Measurements from ENCODE around the gene CT55. TPM values are rescaled to one million over a fixed set of nuclear protein-coding genes. Genes with fewer than 3 reads are reported as not detected.

Gene CT55
- total RNA-seq, 2 donors from 2014 or later = 0.24 TPM; not detected in 1

- DNase-seq = no peak
- Histone ChIP-seq H3K4me3 (ENCODE audit: low read length) (no peak overlapping the region), H3K9me3 (ENCODE audit: control insufficient read depth, low read length) (no peaks in the 10 kb centered on the region), H3K9ac (ENCODE audit: extremely low read depth, low read length, poor library complexity, severe bottlenecking) (no peak overlapping the region), H3K27ac (ENCODE audit: low read depth, low read length) (no peak overlapping the region), H3K27me3 (ENCODE audit: control insufficient read depth, insufficient read depth, low read length, poor library complexity, severe bottlenecking) (no peaks in the 10 kb centered on the region), H3K36me3 (ENCODE audit: control insufficient read depth, insufficient read depth, low read length) (no peaks in the 10 kb centered on the region), H3K4me1 (ENCODE audit: control insufficient read depth, insufficient read depth, low read length) (no peaks in the 10 kb centered on the region)
- 100% methylated on average over 1 of the region's 3 CpGs; no CpG with 5 or more reads in 1 of the 2 experiments for WGBS, 2 experiments (ENCODE audit: insufficient coverage in 1 of 2, insufficient read length in 1 of 2)
- Mint-ChIP-seq H3K27ac (no peak overlapping the region), H3K9me3 (peaks cover 64% of the 10 kb centered on the region), H3K4me3 (no peak overlapping the region), H3K36me3 (ENCODE audit: low read depth) (no peaks in the 10 kb centered on the region), H3K4me1 (no peaks in the 10 kb centered on the region), H3K27me3 (ENCODE audit: insufficient read depth) (no peaks in the 10 kb centered on the region)
- no peak for TF ChIP-seq CTCF (conservative IDR thresholded peaks at IDR 0.05)
Measured at GRCh38 chrX:135191838-135192237, 20.6 kb upstream of the CT55 start.

DNA sequence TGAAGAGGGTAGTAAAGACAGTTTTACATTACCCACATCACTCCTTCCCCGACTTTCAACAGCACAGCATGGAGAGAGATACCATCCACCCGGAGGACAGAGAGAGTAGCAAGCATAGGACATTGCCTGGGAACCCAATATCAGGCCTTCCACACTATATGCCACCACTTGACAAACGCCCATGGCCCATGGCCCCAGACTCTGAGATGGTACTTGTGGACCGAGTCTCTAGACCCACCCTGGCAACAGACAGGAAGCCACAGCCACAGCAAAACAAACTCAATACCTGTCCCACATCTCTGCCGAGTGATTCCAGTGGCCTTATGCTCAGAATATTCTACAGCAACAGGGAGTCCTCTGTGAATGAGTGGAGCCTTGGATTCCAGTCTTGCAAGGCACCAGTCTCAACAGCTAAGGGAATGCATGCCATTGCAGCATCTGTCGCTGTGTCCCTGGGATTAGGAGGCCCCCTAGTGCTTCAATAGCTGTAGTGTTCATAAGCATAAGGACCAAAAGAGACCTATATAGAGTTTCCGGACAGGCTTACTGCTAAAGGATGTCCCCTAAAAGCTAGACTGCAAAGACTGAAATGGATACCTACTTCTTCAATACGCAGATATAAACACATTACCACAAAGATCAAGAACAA is 14.7 kb upstream of the CT55 start:
- H3K4me3 Mint-ChIP-seq = no peak overlapping the region
- peak; percentile 70 for DNase-seq

GRCh38 chrX:135178636-135179035 is 7.4 kb upstream of the CT55 start:
- WGBS, 2 experiments (ENCODE audit: insufficient coverage in 1 of 2, insufficient read length in 1 of 2) = 89% methylated on average over 3 of the region's 3 CpGs; no CpG with 5 or more reads in 1 of the 2 experiments
- H3K9me3 ChIP-seq (ENCODE audit: control insufficient read depth, low read length) = no peaks in the 10 kb centered on the region
- no peaks in the 10 kb centered on the region for H3K36me3 ChIP-seq (ENCODE audit: control insufficient read depth, insufficient read depth, low read length)

More for the DNA sequence above, 14.7 kb upstream of the CT55 start:
- TF ChIP-seq CTCF (conservative IDR thresholded peaks at IDR 0.05) = peak; percentile 75
- no peaks in the 10 kb centered on the region for H3K27me3 ChIP-seq (ENCODE audit: control insufficient read depth, insufficient read depth, low read length, poor library complexity, severe bottlenecking)
- no peaks in the 10 kb centered on the region for H3K4me1 ChIP-seq (ENCODE audit: control insufficient read depth, insufficient read depth, low read length)
- no peaks in the 10 kb centered on the region for H3K4me1 Mint-ChIP-seq
- no peaks in the 10 kb centered on the region for H3K27me3 Mint-ChIP-seq (ENCODE audit: insufficient read depth)
- H3K4me3 ChIP-seq (ENCODE audit: low read length) = no peak overlapping the region
- WGBS, 2 experiments (ENCODE audit: insufficient coverage in 1 of 2, insufficient read length in 1 of 2) = 53% methylated on average over 8 of the region's 8 CpGs; no CpG with 5 or more reads in 1 of the 2 experiments
- H3K9ac ChIP-seq (ENCODE audit: extremely low read depth, low read length, poor library complexity, severe bottlenecking) = no peak overlapping the region
- H3K36me3 Mint-ChIP-seq (ENCODE audit: low read depth) = no peaks in the 10 kb centered on the region
- no peaks in the 10 kb centered on the region for H3K36me3 ChIP-seq (ENCODE audit: control insufficient read depth, insufficient read depth, low read length)
- H3K9me3 Mint-ChIP-seq = peaks cover 51% of the 10 kb centered on the region
- no peak overlapping the region for H3K27ac Mint-ChIP-seq
- no peaks in the 10 kb centered on the region for H3K9me3 ChIP-seq (ENCODE audit: control insufficient read depth, low read length)
- no peak overlapping the region for H3K27ac ChIP-seq (ENCODE audit: low read depth, low read length)

More at GRCh38 chrX:135178636-135179035, 7.4 kb upstream of the CT55 start:
- Histone ChIP-seq H3K9ac (ENCODE audit: extremely low read depth, low read length, poor library complexity, severe bottlenecking) (no peak overlapping the region), H3K27me3 (ENCODE audit: control insufficient read depth, insufficient read depth, low read length, poor library complexity, severe bottlenecking) (no peaks in the 10 kb centered on the region), H3K4me3 (ENCODE audit: low read length) (no peak overlapping the region), H3K4me1 (ENCODE audit: control insufficient read depth, insufficient read depth, low read length) (no peaks in the 10 kb centered on the region), H3K27ac (ENCODE audit: low read depth, low read length) (no peak overlapping the region)
- no peak overlapping the region for H3K27ac Mint-ChIP-seq
- no peak for TF ChIP-seq CTCF (conservative IDR thresholded peaks at IDR 0.05)
- H3K27me3 Mint-ChIP-seq (ENCODE audit: insufficient read depth) = no peaks in the 10 kb centered on the region
- H3K4me3 Mint-ChIP-seq = no peak overlapping the region
- no peaks in the 10 kb centered on the region for H3K4me1 Mint-ChIP-seq
- no peak for DNase-seq
- H3K36me3 Mint-ChIP-seq (ENCODE audit: low read depth) = no peaks in the 10 kb centered on the region
- H3K9me3 Mint-ChIP-seq = peaks cover 52% of the 10 kb centered on the region

Measured in endodermal cell (in vitro differentiated cells).